ELR (cell line): ENCODE data around the gene OAF.
"Not testable (repeated sequence)": the region's sequence is repeated elsewhere in the genome, so short reads cannot be mapped to it uniquely, and the experiment has no call there.

Experiments
- DNase-seq: peaks from one replicate; pipeline ENCODE4 v3.0.0-alpha.2; 2015; ENCODE audit warnings: low read depth

Gene OAF

DNA sequence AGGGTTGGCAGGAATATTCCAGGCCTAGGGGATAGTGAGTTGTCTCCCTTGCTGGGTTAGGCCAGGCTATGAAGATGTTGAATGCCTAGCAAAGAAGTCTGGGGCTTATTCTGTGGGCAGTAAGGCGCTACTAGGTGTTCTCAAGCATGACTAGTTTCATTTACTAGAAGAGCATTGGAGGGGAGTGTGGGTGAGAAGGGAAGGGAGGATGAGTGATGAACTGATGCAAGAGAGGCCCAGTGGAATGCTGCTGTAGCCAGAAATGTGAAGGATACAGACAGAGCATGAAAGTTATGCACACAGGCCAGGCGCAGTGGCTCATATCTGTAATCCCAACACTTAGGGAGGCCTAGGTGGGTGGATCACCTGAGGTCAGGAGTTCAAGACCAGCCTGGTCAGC is 62.6 kb downstream of the OAF start:
- DNase-seq, result peak; percentile 8

DNA sequence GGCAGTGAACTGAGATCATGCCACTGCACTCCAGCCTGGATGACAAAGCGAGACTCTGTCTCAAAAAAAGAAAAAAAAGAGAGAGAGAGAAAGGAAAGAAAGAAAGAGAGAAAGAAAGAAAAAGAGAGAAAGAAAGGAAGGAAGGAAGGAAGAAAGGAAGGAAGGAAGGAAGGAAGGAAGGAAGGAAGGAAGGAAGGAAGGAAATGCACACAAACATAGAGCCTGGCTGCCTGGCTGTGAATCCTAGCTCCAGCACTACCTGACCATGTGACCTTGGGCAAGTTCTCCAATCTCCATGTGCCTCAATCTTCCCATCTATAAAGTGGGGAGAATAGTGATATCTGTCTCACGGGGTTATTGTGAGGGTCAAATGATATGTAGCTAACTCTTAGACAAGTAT is 63.1 kb downstream of the OAF start:
- not testable (repeated sequence) for DNase-seq

DNA sequence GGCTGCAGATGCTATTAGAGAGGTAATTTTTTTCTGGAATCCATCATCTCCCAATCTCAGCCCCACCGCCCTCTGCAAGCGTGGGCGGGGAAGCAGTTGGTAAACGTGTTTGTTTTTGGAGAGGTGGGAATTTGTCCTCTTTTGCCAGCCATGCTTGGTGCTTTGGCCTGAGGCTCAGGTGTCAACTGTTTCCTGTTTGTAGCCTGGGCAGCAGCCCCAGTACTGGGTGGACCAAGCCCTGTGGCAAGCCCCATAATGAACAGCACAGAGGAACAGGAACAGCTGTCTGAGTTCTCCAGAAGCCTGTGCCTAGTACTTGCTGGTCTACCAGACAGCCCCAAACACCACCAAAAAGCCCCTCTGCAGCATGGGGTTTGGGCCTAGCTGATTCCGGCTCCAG is 68.7 kb downstream of the OAF start:
- DNase-seq, result no peak
